ENCODE measurements around the gene PI4KA. TPM values are rescaled to one million over a fixed set of nuclear protein-coding genes. Genes with fewer than 3 reads are reported as not detected.
"Not testable (repeated sequence)": the region's sequence is repeated elsewhere in the genome, so short reads cannot be mapped to it uniquely, and the experiment has no call there.

Gene PI4KA
- total RNA-seq, 5 donors from 2014 or later (not counting 1 experiment from before 2014, with no cell fraction given), result 135 to 187 (median 143) TPM

DNA sequence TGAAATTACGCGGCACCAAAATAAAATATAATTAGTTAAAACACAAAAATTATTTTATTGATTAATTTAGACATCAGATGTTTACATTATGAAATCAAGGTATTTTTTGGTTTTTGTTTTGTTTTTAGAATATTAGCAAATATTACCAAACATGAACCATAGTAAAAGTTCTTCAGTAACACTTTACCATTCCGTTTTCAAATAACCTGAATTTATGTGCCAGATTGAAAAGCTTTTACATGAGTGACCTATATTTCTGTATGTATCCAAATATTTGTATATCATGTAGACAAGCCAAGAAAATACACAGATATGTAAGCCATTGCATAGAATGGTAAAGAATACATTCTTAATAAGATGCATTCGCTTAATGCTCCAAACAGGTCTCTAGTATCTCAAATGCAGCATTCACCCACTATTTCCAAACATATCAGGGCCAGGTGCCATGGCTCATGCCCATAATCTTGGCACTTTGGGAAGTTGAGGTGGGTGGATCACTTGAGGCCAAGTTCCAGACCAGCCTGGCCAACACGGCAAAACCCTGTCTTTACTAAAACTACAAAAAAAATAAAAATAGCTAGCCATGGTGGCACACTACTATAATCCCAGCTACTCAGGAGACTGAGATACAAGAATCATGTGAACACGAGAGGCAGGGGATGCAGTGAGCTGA, 187.1 kb downstream of the PI4KA start:
- 86% methylated on average over 1 of the region's 6 CpGs for WGBS (ENCODE audit: insufficient coverage)

DNA sequence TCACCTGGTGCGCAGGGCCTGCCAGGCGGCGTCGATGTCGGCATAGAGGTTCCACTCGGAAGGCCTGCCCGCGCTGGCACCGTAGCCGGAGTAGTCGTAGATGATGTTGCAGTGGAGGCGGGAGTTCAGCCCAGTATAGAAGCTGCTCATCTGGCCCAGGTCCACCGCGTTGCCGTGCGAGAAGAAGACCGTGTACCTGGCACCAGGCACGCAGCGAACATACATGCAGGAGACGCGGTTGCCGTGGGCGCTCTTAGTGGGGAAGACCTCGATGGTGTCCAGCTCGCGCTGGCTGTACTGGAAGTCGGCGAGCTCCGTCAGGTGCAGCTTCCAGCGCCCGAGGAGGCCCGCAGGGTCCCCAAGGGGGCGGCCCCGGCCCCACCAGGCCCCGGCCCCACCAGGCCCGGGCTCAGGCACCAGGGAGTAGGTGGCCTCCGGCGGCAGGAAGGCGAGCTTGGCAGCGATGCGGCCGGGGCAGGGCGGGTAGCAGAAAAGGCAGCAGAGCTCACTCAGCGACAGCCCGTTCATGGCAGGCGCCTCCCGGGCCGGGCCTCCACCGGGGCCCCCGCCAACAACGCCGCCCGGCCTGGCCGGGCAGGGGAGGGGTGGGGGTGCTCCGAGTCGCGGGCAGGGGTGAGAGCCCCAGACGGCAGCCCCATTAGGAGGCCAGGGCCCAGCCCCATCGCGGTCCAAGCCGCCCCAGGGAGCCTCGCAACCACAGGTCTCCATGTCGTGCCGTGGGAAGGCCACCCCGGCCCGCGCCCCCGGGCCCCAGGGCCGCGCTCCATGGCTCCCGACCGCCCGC, 188.0 kb downstream of the PI4KA start:
- H3K27ac Mint-ChIP-seq; H3K36me3 ChIP-seq (ENCODE audit: control insufficient read depth in 2 of 2, extremely low read depth in 1 of 2, insufficient read depth in 1 of 2, low read length in 1 of 2); H3K4me1 ChIP-seq (ENCODE audit: control insufficient read depth in 1 of 2, extremely low read depth in 1 of 2, insufficient read depth in 2 of 2, low read length in 2 of 2); POLR2A ChIA-PET; H3K9me3 Mint-ChIP-seq; H3K4me3 Mint-ChIP-seq; CTCF ChIA-PET; H3K4me3 ChIP-seq (ENCODE audit: control insufficient read depth in 1 of 2, extremely low read depth in 1 of 2, low read length in 1 of 2); DNase-seq; ATAC-seq (replicated peaks in 1 of 4); H3K9me3 ChIP-seq; H3K4me1 Mint-ChIP-seq; H3K27ac ChIP-seq (ENCODE audit: low read length); H3K36me3 Mint-ChIP-seq: not testable (repeated sequence)
- peaks cover 0 to 29% of the 10 kb centered on the region in 2 experiments for H3K27me3 ChIP-seq (replicated peaks in 1 of 2; ENCODE audit: control insufficient read depth in 2 of 2, extremely low read depth in 1 of 2, insufficient read depth in 2 of 2, low read length in 1 of 2)
- 64% methylated on average over 63 of the region's 73 CpGs for WGBS (ENCODE audit: insufficient coverage)
- H3K27me3 Mint-ChIP-seq, result peaks cover 10 to 28% of the 10 kb centered on the region in 2 donors

More for the DNA sequence above, 187.1 kb downstream of the PI4KA start:
- no peaks in the 10 kb centered on the region for H3K9me3 ChIP-seq
- H3K4me3 Mint-ChIP-seq, result no peak overlapping the region
- no peak overlapping the region for H3K4me3 ChIP-seq (ENCODE audit: control insufficient read depth in 1 of 2, extremely low read depth in 1 of 2, low read length in 1 of 2)
- no peak overlapping the region for H3K27ac ChIP-seq (ENCODE audit: low read length)
- peaks cover 0 to 29% of the 10 kb centered on the region in 2 experiments for H3K27me3 ChIP-seq (replicated peaks in 1 of 2; ENCODE audit: control insufficient read depth in 2 of 2, extremely low read depth in 1 of 2, insufficient read depth in 2 of 2, low read length in 1 of 2)
- H3K4me1 Mint-ChIP-seq, result peaks cover 0 to 3% (median 0%) of the 10 kb centered on the region in 3 donors
- ChIA-PET POLR2A (no interaction called here), CTCF (no interaction called here)
- H3K27ac Mint-ChIP-seq, result no peak overlapping the region
- H3K9me3 Mint-ChIP-seq, result no peaks in the 10 kb centered on the region
- no peaks in the 10 kb centered on the region for H3K4me1 ChIP-seq (ENCODE audit: control insufficient read depth in 1 of 2, extremely low read depth in 1 of 2, insufficient read depth in 2 of 2, low read length in 2 of 2)
- H3K36me3 Mint-ChIP-seq, result no peaks in the 10 kb centered on the region
- no peak for DNase-seq
- peaks cover 10 to 34% of the 10 kb centered on the region in 2 donors for H3K27me3 Mint-ChIP-seq
- ATAC-seq (replicated peaks in 1 of 4), result no peak
- no peaks in the 10 kb centered on the region for H3K36me3 ChIP-seq (ENCODE audit: control insufficient read depth in 2 of 2, extremely low read depth in 1 of 2, insufficient read depth in 1 of 2, low read length in 1 of 2)

DNA sequence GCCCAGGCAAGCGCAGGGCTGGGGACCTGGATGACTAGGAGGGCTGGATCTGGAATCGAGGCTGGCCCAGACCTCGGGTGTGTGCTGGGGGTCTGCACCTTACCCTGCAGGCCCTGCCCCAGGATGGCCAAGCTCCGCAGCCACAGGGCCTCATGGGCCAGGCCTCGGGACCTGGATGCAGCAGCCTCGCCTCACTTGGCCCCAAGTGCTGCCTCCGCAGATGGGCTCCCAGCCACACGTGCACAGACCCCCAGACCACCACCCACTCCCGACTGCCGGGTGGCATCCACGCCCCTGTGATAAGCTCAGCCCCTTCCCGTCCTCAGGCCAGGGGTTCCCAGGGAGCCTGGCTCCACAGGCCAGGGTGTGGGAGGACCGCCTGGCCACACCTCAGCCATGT, 188.7 kb downstream of the PI4KA start:
- POLR2A ChIA-PET; H3K9me3 ChIP-seq; H3K27ac ChIP-seq (ENCODE audit: low read length); DNase-seq; H3K4me3 ChIP-seq (ENCODE audit: control insufficient read depth in 1 of 2, extremely low read depth in 1 of 2, low read length in 1 of 2); H3K27ac Mint-ChIP-seq; CTCF ChIA-PET; H3K36me3 Mint-ChIP-seq; H3K4me3 Mint-ChIP-seq; H3K4me1 ChIP-seq (ENCODE audit: control insufficient read depth in 1 of 2, extremely low read depth in 1 of 2, insufficient read depth in 2 of 2, low read length in 2 of 2); H3K36me3 ChIP-seq (ENCODE audit: control insufficient read depth in 2 of 2, extremely low read depth in 1 of 2, insufficient read depth in 1 of 2, low read length in 1 of 2); H3K4me1 Mint-ChIP-seq; ATAC-seq (replicated peaks in 1 of 4); H3K9me3 Mint-ChIP-seq: not testable (repeated sequence)
- WGBS (ENCODE audit: insufficient coverage), result 100% methylated on average over 1 of the region's 13 CpGs
- peaks cover 4 to 24% of the 10 kb centered on the region in 2 donors for H3K27me3 Mint-ChIP-seq
- H3K27me3 ChIP-seq (replicated peaks in 1 of 2; ENCODE audit: control insufficient read depth in 2 of 2, extremely low read depth in 1 of 2, insufficient read depth in 2 of 2, low read length in 1 of 2), result peaks cover 0 to 29% of the 10 kb centered on the region in 2 experiments

- WGBS (ENCODE audit: insufficient coverage), result 84% methylated on average over 5 of the region's 15 CpGs
- H3K36me3 Mint-ChIP-seq; H3K27ac Mint-ChIP-seq; H3K4me3 Mint-ChIP-seq; H3K36me3 ChIP-seq (ENCODE audit: control insufficient read depth in 2 of 2, extremely low read depth in 1 of 2, insufficient read depth in 1 of 2, low read length in 1 of 2); H3K9me3 ChIP-seq; ATAC-seq (replicated peaks in 1 of 4); DNase-seq; H3K4me3 ChIP-seq (ENCODE audit: control insufficient read depth in 1 of 2, extremely low read depth in 1 of 2, low read length in 1 of 2); CTCF ChIA-PET; H3K4me1 Mint-ChIP-seq; H3K27ac ChIP-seq (ENCODE audit: low read length); H3K4me1 ChIP-seq (ENCODE audit: control insufficient read depth in 1 of 2, extremely low read depth in 1 of 2, insufficient read depth in 2 of 2, low read length in 2 of 2); POLR2A ChIA-PET; H3K9me3 Mint-ChIP-seq: not testable (repeated sequence)
- H3K27me3 ChIP-seq (replicated peaks in 1 of 2; ENCODE audit: control insufficient read depth in 2 of 2, extremely low read depth in 1 of 2, insufficient read depth in 2 of 2, low read length in 1 of 2), result peaks cover 0 to 31% of the 10 kb centered on the region in 2 experiments
- H3K27me3 Mint-ChIP-seq, result peaks cover 7 to 26% of the 10 kb centered on the region in 2 donors
Measured at GRCh38 chr22:20669471-20669870, 189.1 kb downstream of the PI4KA start.

DNA sequence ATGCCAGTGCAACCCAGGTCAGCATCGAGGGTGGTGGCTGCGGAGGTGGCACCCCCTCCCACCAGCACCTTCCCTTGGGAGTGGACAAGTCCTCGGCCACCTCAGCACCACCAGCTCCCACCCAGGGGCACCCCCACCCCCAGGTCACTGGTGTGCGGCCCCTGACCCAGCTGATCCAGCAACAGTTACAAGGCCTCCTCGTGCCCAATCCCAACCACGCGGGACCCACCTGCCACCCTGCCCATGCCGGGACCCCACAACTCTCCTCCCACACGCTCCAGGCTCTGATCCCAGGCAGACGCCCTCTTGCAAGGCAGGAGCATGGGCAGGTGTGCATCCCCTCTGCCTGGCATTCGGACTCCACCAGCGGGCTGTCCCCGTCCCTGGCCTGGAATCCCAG, 189.8 kb downstream of the PI4KA start:
- H3K36me3 Mint-ChIP-seq; ATAC-seq (replicated peaks in 1 of 4); POLR2A ChIA-PET; H3K27ac ChIP-seq (ENCODE audit: low read length); CTCF ChIA-PET; DNase-seq; H3K4me3 Mint-ChIP-seq; H3K4me1 ChIP-seq (ENCODE audit: control insufficient read depth in 1 of 2, extremely low read depth in 1 of 2, insufficient read depth in 2 of 2, low read length in 2 of 2); H3K27ac Mint-ChIP-seq; H3K36me3 ChIP-seq (ENCODE audit: control insufficient read depth in 2 of 2, extremely low read depth in 1 of 2, insufficient read depth in 1 of 2, low read length in 1 of 2); H3K9me3 ChIP-seq; H3K9me3 Mint-ChIP-seq; H3K4me1 Mint-ChIP-seq; H3K4me3 ChIP-seq (ENCODE audit: control insufficient read depth in 1 of 2, extremely low read depth in 1 of 2, low read length in 1 of 2): not testable (repeated sequence)
- 86% methylated on average over 6 of the region's 13 CpGs for WGBS (ENCODE audit: insufficient coverage)
- peaks cover 0 to 38% of the 10 kb centered on the region in 2 experiments for H3K27me3 ChIP-seq (replicated peaks in 1 of 2; ENCODE audit: control insufficient read depth in 2 of 2, extremely low read depth in 1 of 2, insufficient read depth in 2 of 2, low read length in 1 of 2)
- peaks cover 7 to 24% of the 10 kb centered on the region in 2 donors for H3K27me3 Mint-ChIP-seq

DNA sequence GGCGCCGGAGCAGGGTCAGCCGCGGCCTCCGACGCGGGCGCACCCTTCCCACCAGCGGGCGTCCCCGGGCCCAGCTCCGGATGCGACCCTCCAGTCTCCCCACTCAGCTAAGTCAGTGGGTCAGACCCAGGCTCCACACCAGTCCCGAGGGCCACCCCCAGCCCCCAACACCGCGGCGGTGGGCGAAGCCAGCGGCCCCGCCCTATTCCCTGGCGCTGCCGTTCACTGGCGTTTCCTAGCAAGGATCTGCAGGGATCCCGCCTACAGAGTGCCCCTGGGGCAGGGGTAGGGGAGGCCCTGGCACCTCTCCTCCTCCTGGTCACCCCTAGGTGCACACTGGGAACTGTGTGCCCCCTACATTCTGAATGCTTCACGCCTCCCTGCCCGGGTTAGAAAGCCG, 190.4 kb downstream of the PI4KA start:
- H3K4me3 ChIP-seq (ENCODE audit: control insufficient read depth in 1 of 2, extremely low read depth in 1 of 2, low read length in 1 of 2); H3K4me1 Mint-ChIP-seq; H3K36me3 Mint-ChIP-seq; ATAC-seq (replicated peaks in 1 of 4); H3K27ac Mint-ChIP-seq; H3K27ac ChIP-seq (ENCODE audit: low read length); H3K4me3 Mint-ChIP-seq; H3K9me3 ChIP-seq; H3K36me3 ChIP-seq (ENCODE audit: control insufficient read depth in 2 of 2, extremely low read depth in 1 of 2, insufficient read depth in 1 of 2, low read length in 1 of 2); H3K4me1 ChIP-seq (ENCODE audit: control insufficient read depth in 1 of 2, extremely low read depth in 1 of 2, insufficient read depth in 2 of 2, low read length in 2 of 2); POLR2A ChIA-PET; DNase-seq; CTCF ChIA-PET; H3K9me3 Mint-ChIP-seq: not testable (repeated sequence)
- WGBS (ENCODE audit: insufficient coverage), result 96% methylated on average over 16 of the region's 27 CpGs
- H3K27me3 Mint-ChIP-seq, result peaks cover 4 to 18% of the 10 kb centered on the region in 2 donors
- peaks cover 0 to 40% of the 10 kb centered on the region in 2 experiments for H3K27me3 ChIP-seq (replicated peaks in 1 of 2; ENCODE audit: control insufficient read depth in 2 of 2, extremely low read depth in 1 of 2, insufficient read depth in 2 of 2, low read length in 1 of 2)
